ENCODE data around the gene ANGPTL3.
"Not testable (repeated sequence)": the region's sequence is repeated elsewhere in the genome, so short reads cannot be mapped to it uniquely, and the experiment has no call there.

The ANGPTL3 gene

GRCh38 chr1:62597281-62597680 is at the start of gene ANGPTL3:
Gene ANGPTL3, plus strand, starts transcription at chr1:62597520. Its CDS starts 47 bp downstream, at chr1:62597567.
- no peaks in the 10 kb centered on the region for H3K27me3 Mint-ChIP-seq
- H3K4me1 Mint-ChIP-seq (ENCODE audit: low read depth) = no peaks in the 10 kb centered on the region
- peaks cover 11% of the 10 kb centered on the region for H3K36me3 Mint-ChIP-seq (ENCODE audit: low read depth)
- no peaks in the 10 kb centered on the region for H3K9me3 Mint-ChIP-seq
- H3K4me3 Mint-ChIP-seq = no peak within 1 kb of the TSS
- H3K27ac Mint-ChIP-seq = no peak within 1 kb of the TSS
- intact Hi-C loops (cut with micrococcal nuclease) = no loop called here

DNA sequence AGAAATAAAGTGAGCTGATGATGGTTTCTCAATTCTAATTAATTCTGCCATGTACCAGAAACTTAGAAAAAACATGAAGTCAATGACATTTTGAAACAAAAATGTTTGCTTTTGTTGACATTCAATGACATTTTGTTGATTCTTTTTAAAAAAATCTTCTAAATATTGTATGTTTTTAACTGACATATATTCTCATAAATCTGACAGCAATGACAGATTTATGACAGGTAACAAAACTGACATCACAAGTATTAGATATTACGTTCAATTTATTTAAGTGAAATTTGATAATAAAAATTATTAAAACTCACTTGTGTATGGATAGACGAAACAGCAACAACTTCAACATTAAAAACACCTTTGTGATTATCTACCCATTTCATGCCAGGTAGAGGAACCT is 36.0 kb upstream of the ANGPTL3 start:
- H3K27me3 Mint-ChIP-seq = no peaks in the 10 kb centered on the region
- H3K36me3 Mint-ChIP-seq (ENCODE audit: low read depth) = peaks cover 68% of the 10 kb centered on the region
- intact Hi-C loops (cut with micrococcal nuclease) = no loop called here
- H3K4me3 Mint-ChIP-seq = no peak overlapping the region
- H3K27ac Mint-ChIP-seq = no peak overlapping the region
- H3K4me1 Mint-ChIP-seq (ENCODE audit: low read depth) = peaks cover 10% of the 10 kb centered on the region
- H3K9me3 Mint-ChIP-seq = no peaks in the 10 kb centered on the region

GRCh38 chr1:62567182-62567581 is 30.1 kb upstream of the ANGPTL3 start:
- Mint-ChIP-seq H3K36me3 (ENCODE audit: low read depth) (peaks cover 88% of the 10 kb centered on the region), H3K4me1 (ENCODE audit: low read depth) (peaks cover 29% of the 10 kb centered on the region), H3K9me3 (peaks cover 32% of the 10 kb centered on the region)
- H3K4me3 Mint-ChIP-seq; intact Hi-C loops (cut with micrococcal nuclease); H3K27me3 Mint-ChIP-seq; H3K27ac Mint-ChIP-seq: not testable (repeated sequence)

- H3K9me3 Mint-ChIP-seq = peaks cover 32% of the 10 kb centered on the region
- H3K27ac Mint-ChIP-seq; H3K4me3 Mint-ChIP-seq; intact Hi-C loops (cut with micrococcal nuclease); H3K27me3 Mint-ChIP-seq: not testable (repeated sequence)
- H3K4me1 Mint-ChIP-seq (ENCODE audit: low read depth) = peaks cover 29% of the 10 kb centered on the region
- H3K36me3 Mint-ChIP-seq (ENCODE audit: low read depth) = peaks cover 91% of the 10 kb centered on the region
Observed at GRCh38 chr1:62567926-62568325, 29.4 kb upstream of the ANGPTL3 start.

DNA sequence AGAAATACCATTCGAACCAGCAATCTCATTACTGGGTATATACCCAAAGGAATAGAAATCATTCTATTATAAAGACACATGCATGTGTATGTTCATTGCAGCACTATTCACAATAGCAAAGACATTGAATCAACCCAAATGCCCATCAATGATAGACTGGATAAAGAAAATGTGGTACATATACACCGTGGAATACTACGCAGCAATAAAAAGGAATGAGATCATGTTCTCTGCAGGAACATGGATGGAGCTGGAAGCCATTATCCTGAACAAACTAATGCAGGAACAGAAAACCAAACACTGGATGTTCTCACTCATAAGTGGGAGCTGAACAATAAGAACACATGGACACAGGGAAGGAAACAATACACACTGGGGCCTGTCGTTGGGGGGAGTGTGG is 25.8 kb upstream of the ANGPTL3 start:
- H3K9me3 Mint-ChIP-seq = peaks cover 32% of the 10 kb centered on the region
- H3K4me3 Mint-ChIP-seq; H3K27me3 Mint-ChIP-seq; intact Hi-C loops (cut with micrococcal nuclease); H3K27ac Mint-ChIP-seq: not testable (repeated sequence)
- H3K4me1 Mint-ChIP-seq (ENCODE audit: low read depth) = peaks cover 17% of the 10 kb centered on the region
- peaks cover 89% of the 10 kb centered on the region for H3K36me3 Mint-ChIP-seq (ENCODE audit: low read depth)

DNA sequence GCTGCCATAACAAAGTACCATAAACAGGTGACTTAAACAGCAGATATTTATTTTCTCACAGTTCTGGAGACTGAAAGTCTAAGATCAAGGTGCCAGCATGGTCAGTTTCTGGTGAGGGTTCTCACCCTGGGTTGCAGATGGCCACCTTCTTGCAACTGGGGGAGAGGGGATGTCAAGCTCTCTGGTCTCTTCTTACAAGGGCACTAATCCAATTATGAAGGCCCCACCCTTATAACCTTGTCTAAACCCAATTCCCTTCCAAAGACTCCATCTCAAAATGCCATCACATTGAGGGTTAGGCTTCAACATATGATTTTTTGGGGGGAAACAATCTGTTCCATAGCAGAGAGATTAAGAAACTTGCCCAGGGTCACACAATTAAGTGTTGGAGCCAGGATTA is 24.8 kb upstream of the ANGPTL3 start:
- intact Hi-C loops (cut with micrococcal nuclease) = no loop called here
- Mint-ChIP-seq H3K4me3 (no peak overlapping the region), H3K36me3 (ENCODE audit: low read depth) (peaks cover 80% of the 10 kb centered on the region), H3K4me1 (ENCODE audit: low read depth) (peaks cover 17% of the 10 kb centered on the region), H3K9me3 (peaks cover 32% of the 10 kb centered on the region), H3K27me3 (no peaks in the 10 kb centered on the region), H3K27ac (no peak overlapping the region)

GRCh38 chr1:62573675-62574074 is 23.6 kb upstream of the ANGPTL3 start:
- H3K9me3 Mint-ChIP-seq = peaks cover 20% of the 10 kb centered on the region
- intact Hi-C loops (cut with micrococcal nuclease) = no loop called here
- no peak overlapping the region for H3K4me3 Mint-ChIP-seq
- H3K36me3 Mint-ChIP-seq (ENCODE audit: low read depth) = peaks cover 80% of the 10 kb centered on the region
- H3K27me3 Mint-ChIP-seq = no peaks in the 10 kb centered on the region
- no peak overlapping the region for H3K27ac Mint-ChIP-seq
- peaks cover 6% of the 10 kb centered on the region for H3K4me1 Mint-ChIP-seq (ENCODE audit: low read depth)

GRCh38 chr1:62585469-62586155 is 11.7 kb upstream of the ANGPTL3 start:
- H3K4me1 Mint-ChIP-seq (ENCODE audit: low read depth) = no peaks in the 10 kb centered on the region
- intact Hi-C loops (cut with micrococcal nuclease) = no loop called here

DNA sequence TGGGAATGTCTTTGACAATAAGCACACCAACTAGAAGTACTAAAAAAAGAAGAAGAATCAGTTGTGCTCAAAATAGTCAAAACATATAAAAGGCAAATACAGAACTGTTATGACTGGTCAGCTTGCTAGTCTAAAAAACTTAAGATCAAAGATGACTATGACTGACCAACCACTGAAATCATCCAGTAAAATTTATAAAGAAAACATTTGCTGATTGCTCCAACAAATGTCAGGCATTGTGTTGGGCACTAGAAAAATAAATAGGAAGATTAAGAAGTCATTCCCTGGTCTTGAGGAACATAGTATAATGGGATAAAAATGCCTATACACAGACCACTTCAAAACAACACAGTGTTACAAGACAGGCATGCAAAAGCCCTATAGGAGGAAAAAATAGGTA is 9.3 kb upstream of the ANGPTL3 start:
- H3K4me1 Mint-ChIP-seq (ENCODE audit: low read depth) = no peaks in the 10 kb centered on the region
- no peak overlapping the region for H3K4me3 Mint-ChIP-seq
- no peak overlapping the region for H3K27ac Mint-ChIP-seq
- intact Hi-C loops (cut with micrococcal nuclease) = no loop called here
- no peaks in the 10 kb centered on the region for H3K27me3 Mint-ChIP-seq
- peaks cover 54% of the 10 kb centered on the region for H3K36me3 Mint-ChIP-seq (ENCODE audit: low read depth)
- H3K9me3 Mint-ChIP-seq = no peaks in the 10 kb centered on the region

More at GRCh38 chr1:62585469-62586155, 11.7 kb upstream of the ANGPTL3 start:
- Mint-ChIP-seq H3K4me3 (no peak overlapping the region), H3K36me3 (ENCODE audit: low read depth) (peaks cover 69% of the 10 kb centered on the region), H3K27ac (no peak overlapping the region), H3K27me3 (no peaks in the 10 kb centered on the region), H3K9me3 (no peaks in the 10 kb centered on the region)

DNA sequence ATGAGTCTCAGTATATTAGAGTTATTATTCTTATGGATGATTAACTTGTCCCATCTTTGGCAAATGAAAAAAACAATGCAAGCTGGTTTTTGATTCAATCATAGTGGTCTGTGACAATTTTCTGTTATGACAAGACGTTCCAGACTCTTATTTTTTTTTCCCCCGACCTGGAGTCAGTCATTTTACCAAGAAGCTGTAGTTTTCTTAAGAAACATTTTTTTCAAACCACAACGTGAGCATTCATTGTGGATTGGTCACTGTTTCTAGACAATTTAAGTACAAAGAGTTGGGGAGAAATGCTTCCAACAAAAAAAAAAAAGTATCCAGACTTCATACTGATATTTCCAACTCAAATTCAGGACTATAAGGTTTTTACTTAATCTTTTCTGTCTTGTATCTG is 8.0 kb upstream of the ANGPTL3 start:
- no peak overlapping the region for H3K4me3 Mint-ChIP-seq
- H3K27me3 Mint-ChIP-seq = no peaks in the 10 kb centered on the region
- H3K4me1 Mint-ChIP-seq (ENCODE audit: low read depth) = no peaks in the 10 kb centered on the region
- no peak overlapping the region for H3K27ac Mint-ChIP-seq
- intact Hi-C loops (cut with micrococcal nuclease) = no loop called here
- H3K36me3 Mint-ChIP-seq (ENCODE audit: low read depth) = peaks cover 54% of the 10 kb centered on the region
- no peaks in the 10 kb centered on the region for H3K9me3 Mint-ChIP-seq

DNA sequence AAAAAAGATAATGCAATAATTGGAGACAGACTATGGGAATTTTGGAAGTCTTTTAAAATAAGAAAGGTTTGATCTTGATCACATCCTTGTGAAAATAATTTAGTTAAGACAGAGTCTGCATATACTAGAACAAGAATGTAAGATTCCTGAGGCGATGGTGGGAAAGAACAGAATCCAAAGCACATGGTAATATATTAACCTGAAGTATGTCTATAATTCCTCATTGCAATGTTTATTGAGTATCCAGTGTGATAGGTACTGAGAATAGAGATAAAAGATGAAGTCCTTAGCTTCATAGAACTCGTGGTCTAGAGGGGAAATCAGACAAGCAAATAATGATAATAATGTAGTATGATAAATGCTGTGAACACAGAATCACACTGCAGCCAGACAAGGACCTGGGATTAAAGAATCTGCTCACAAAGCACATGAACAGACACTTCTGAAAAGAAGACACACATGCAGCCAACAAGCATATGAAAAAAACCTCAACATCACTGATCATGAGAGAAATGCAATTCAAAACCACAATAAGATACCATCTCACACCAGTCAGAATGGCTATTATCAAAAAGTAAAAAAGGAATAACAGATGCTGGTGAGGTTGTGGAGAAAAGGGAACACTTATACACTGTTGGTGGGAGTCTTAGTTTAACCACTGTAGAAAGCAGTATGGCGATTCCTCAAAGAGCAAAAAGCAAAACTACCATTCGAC is 6.9 kb upstream of the ANGPTL3 start:
- Mint-ChIP-seq H3K4me3 (no peak overlapping the region), H3K4me1 (ENCODE audit: low read depth) (no peaks in the 10 kb centered on the region), H3K27ac (no peak overlapping the region), H3K9me3 (no peaks in the 10 kb centered on the region), H3K36me3 (ENCODE audit: low read depth) (peaks cover 43% of the 10 kb centered on the region), H3K27me3 (no peaks in the 10 kb centered on the region)
- intact Hi-C loops (cut with micrococcal nuclease) = no loop called here

DNA sequence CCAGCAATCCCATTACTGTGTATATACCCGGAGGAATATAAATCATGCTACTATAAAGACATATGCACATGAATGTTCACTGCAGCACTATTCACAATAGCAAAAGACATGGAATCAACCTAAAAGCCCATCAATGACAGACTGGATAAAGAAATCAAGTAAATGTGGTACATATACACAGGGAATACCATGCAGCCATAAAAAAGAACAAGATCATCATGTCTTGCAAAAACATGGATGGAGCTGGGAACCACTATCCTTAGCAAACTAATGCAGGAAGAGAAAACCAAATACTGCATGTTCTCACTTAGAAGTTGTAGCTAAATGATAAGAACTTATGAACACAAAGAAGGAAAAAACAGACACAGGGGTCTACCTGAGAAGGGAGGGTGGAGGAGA is 6.4 kb upstream of the ANGPTL3 start:
- intact Hi-C loops (cut with micrococcal nuclease) = no loop called here
- H3K36me3 Mint-ChIP-seq (ENCODE audit: low read depth) = peaks cover 37% of the 10 kb centered on the region
- H3K27me3 Mint-ChIP-seq = no peaks in the 10 kb centered on the region
- H3K27ac Mint-ChIP-seq = no peak overlapping the region
- H3K4me1 Mint-ChIP-seq (ENCODE audit: low read depth) = no peaks in the 10 kb centered on the region
- no peaks in the 10 kb centered on the region for H3K9me3 Mint-ChIP-seq
- H3K4me3 Mint-ChIP-seq = no peak overlapping the region

DNA sequence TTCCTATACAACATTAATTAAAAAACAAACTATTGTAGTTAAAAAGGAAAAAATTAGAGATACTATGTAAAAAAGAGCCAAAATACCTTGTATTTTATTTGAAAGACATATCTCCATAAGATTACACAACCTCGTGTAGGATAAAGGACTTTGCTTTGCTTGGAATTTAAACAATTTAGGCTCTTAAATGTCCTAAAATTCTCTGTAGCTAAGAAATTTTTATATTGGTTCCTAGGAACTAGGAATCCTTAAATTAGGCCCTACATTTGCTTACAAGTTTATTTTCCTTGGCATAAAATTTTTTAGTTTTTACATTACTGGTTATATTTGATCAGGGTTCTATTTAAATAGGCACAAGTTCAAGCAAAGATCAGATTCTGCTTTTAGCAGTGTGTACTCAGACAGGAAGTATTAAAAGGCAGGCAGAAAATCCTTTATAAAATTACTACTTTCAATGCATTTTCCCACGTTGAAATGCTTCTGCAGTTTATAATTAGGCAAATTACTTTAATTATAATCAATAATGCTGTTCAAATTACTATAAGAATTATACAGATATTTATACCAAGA is 3.4 kb upstream of the ANGPTL3 start:
- no peaks in the 10 kb centered on the region for H3K9me3 Mint-ChIP-seq
- no peak overlapping the region for H3K4me3 Mint-ChIP-seq
- intact Hi-C loops (cut with micrococcal nuclease) = no loop called here
- no peak overlapping the region for H3K27ac Mint-ChIP-seq
- peaks cover 32% of the 10 kb centered on the region for H3K36me3 Mint-ChIP-seq (ENCODE audit: low read depth)
- H3K27me3 Mint-ChIP-seq = no peaks in the 10 kb centered on the region
- no peaks in the 10 kb centered on the region for H3K4me1 Mint-ChIP-seq (ENCODE audit: low read depth)

- H3K36me3 Mint-ChIP-seq (ENCODE audit: low read depth) = peaks cover 19% of the 10 kb centered on the region
- H3K27ac Mint-ChIP-seq = no peak overlapping the region
- no peaks in the 10 kb centered on the region for H3K9me3 Mint-ChIP-seq
- H3K4me3 Mint-ChIP-seq = no peak overlapping the region
- intact Hi-C loops (cut with micrococcal nuclease) = no loop called here
- H3K4me1 Mint-ChIP-seq (ENCODE audit: low read depth) = no peaks in the 10 kb centered on the region
- H3K27me3 Mint-ChIP-seq = no peaks in the 10 kb centered on the region
Observed at GRCh38 chr1:62595647-62596046, 1.7 kb upstream of the ANGPTL3 start.

Measured in dendritic cell treated with granulocyte-macrophage colony-stimulating factor and Interleukin-4, amounts not matched to agents 40 ng/mL and 50 ng/mL, for 4 days (primary cell).